GM21786 (cell line): ENCODE results near the gene EPRS1.

Experiments
- ATAC-seq: cut with Tn5 transposase; IDR thresholded peaks from one replicate; pipeline ENCODE4 v1.9.1; 2021; ENCODE audit not compliant: unreplicated experiment

The EPRS1 gene

DNA sequence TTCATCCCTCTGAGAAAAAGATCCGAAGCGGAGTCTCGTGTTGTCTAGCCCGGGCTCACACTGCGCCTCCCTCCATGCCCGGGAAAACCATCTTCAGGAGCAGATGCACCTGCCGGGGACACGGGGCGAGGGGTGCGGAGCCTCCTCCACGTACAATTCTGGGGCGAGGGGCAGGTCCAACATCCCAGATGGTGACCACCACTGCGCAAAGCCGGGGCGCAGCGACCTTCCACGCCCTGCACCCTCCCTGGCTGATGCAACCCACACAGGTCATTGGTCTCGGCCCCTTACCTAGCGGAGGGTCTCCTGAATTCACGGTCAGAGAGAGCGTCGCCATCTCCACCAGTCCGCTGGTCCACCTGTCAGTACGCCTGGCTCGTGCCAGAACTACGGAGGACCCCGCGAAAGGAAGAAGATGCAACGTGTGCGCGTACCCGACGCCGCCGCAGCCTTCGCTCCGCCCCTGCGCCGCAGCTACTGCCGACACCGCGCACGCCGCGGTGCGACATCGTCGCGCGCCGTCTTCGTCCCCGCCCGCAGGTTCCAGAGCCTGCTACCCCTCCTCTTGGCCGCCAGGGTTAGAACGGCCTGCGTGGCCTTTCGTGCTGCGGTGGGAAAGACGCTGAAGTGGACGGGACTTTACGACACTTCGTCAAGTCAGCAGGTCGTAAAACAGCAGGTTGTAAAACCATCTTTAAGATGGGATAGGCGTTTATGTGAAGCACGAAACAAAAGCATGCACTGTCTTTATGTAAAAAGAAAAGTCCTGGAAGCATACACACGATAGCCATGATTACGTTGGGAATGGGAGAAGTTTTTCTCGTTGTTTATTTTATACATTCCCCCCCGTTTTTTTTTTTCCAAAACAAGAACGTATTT is at the start of gene EPRS1:
Gene EPRS1, minus strand, starts transcription at position 454 of the 879 bp plus-strand sequence. Its CDS starts 117 bp downstream, at position 337.
- ATAC-seq = peak; percentile 98

DNA sequence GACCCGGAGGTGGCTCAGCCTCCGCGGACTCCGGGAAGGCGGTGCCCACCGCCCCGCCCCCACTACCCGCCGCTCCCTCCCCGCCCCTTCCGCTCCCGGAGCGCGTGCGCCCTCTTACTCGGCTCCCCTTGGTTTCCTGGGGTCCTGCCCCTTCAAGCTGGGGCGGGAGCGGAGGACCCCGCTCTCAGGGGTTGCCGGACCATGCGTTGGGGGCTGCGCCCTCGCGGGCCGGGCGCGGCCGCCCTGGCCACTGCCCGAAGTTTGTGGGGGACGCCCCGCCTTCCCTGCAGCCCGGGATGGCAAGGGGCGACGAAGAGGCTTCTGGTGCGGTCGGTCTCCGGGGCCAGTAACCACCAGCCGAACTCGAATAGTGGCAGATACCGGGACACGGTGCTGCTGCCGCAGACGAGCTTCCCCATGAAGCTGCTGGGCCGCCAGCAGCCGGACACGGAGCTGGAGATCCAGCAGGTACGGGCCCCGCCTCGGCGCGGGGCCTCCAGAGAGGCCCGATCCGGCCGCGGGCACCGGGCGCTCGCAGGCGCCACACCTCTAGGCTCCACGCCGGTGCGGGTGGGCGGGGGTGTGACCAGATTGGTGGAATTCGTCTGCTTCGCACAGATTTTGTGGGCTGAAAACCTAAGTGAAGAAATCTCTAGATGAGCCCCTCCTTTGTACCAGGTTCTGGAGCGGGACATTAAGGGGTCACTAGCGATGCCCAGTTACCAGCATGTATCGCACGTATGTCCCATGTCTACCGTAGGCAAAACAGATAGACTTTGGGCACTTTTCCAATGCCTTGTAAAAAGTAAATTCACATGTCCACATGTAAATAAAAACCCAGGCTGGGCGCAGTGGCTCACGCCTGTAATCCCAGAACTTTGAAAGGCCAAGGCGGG is 48.0 kb upstream of the EPRS1 start, which contains the start of gene IARS2:
Gene IARS2, plus strand, starts transcription at position 117 of the 896 bp plus-strand sequence. Its CDS starts 85 bp downstream, at position 202.
- ATAC-seq = peak; percentile 51

DNA sequence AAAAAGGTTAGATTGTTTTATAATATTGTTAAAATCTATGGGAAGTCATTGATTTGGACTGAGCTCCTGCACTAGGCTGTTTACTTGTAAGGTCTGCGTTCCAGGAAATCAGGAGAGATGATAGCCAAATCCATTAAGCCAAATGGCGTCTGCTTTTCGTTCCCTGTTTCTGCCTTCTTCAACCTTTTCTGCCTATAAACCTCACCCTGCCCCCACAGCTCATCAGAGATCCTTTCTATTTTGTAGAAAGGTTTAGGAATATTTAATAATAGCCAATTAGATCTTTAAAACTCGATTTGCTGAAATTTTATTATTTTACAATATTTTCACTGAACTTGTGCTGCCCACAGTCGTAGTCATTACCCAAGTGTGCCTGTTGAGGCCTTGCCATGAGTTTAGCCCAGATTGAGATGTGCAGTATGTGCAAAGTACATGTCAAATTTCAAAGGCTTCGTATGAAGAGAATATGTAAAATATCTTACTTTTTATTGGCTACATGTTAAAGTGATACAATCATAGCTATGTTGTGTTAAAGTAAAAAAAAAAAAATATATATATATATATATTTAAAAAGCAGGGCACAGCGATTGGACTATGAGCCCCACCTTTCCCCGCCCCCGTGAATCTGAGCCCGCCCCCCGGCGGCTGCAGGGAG is 47.2 kb upstream of the EPRS1 start:
- peak; percentile 11 for ATAC-seq

DNA sequence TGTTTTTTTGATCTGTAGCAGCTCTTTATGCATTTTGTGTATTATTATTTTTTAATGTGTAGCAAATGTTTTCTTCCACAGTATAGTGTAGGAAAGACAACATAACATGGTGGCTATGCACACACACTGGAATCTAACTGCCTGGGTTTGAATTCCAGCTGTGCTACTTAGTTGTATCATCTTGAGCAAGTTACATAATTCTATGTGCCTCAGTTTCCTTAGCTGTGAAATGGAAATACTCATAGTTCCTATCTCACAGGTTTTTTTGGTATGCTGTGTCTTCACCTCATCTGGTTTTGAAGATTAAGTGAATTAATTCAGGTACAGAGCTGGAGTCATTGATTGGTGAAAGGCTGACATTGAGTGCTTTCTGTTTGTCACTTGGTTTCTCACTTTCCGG is 46.4 kb upstream of the EPRS1 start:
- ATAC-seq = no peak

DNA sequence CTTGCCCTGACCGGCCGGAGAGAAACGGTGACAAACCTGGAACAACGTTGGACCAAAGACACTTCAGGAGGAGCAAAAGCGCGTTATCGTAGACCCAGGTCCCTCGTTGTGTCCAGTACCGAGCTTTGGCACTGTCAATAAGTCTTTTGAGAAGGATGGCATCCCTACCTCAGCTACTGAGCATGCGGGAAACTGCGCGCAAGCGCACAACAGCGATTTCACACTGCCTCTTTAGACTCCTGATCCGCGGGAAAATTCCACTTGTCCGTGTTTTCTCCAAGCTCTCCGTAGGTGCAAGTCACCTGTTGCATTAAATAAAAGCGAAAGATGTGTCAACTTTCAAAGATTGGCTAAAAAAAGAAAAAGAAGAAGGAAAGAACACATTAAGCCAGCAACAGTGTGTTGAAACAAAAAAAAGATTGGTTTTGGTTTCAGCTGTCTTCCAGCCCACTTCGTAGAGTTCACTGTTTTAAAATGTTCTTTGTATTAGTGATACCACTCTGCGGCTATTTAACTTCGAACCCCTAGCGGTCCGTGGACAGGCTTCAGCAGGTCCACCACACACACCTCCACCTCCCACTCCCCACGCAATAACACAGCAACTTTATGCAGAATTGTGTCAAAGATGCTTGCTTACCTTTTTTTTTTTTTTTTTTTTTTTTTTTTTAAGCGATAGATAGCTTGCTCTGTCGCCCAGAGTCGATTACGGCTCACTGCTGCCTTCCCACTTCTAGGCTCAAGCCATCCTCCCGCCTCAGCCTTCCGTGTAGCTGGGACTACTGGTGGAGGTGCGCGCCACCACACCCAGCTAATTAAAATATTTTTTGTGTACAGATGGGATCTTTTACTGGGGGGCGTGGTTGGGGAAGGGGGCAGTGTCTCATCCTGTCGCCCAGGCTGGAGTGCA is 43.6 kb upstream of the EPRS1 start, which contains the start of gene BPNT1:
Gene BPNT1, minus strand, starts transcription at position 139 of the 907 bp plus-strand sequence. CDS start 9,942 bp downstream, outside the sequence.
- ATAC-seq = peak; percentile 51

DNA sequence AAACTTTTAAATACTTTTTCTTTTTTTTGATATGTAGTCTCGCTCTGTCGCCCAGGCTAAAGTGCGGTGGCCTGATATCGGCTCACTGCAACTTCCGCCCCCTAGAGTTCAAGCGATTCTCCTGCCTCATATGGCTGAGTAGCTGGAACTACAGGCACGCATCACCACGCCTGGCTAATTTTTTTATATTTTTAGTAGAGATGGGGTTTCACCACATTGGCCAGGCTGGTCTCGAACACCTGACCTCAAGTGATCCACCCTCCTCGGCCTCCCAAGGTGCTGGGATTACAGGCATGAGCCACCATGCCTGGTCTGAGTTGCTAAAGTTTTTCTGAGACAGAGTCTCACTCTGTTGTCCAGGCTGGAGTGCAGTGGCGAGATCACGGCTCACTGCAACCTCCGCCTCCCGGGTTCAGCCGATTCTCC is 40.0 kb upstream of the EPRS1 start:
- ATAC-seq = peak; percentile 46

DNA sequence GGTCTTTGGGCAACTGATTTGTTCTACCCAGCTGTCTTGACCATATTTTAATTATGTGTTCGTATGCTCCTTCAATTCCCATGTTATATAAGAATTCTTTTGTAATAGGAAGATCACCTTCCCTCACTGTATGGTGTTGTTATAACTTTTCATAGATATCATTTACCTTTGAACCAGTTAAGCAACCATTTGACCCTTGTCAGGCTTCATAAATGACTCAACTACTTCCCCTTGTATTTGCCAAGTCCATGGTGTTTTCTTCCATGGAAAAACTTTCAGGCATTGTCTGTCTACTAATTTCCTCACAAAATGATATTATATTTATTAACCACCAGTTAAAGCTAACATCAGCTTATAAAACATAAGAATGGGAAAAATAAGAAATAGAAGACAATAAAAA is 38.2 kb upstream of the EPRS1 start:
- ATAC-seq = no peak

DNA sequence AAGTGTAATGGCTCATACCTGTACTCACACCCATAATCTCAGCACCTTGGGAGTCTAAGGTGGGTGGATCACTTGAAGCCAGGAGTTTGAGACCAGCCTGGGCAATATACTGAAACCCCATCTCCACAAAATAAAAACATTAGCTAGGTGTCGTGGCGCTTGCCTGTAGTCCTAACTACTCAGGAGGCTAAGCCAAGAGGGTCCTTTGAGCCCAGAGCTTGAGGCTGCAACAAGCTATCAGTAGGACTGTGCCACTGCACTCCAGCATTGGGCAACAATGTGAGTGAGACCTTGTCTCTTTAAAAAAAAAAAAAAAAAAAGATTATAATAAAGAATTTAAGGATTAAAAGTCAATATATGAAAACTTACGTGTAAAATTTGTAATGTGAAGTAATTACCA is 31.6 kb upstream of the EPRS1 start:
- no peak for ATAC-seq

DNA sequence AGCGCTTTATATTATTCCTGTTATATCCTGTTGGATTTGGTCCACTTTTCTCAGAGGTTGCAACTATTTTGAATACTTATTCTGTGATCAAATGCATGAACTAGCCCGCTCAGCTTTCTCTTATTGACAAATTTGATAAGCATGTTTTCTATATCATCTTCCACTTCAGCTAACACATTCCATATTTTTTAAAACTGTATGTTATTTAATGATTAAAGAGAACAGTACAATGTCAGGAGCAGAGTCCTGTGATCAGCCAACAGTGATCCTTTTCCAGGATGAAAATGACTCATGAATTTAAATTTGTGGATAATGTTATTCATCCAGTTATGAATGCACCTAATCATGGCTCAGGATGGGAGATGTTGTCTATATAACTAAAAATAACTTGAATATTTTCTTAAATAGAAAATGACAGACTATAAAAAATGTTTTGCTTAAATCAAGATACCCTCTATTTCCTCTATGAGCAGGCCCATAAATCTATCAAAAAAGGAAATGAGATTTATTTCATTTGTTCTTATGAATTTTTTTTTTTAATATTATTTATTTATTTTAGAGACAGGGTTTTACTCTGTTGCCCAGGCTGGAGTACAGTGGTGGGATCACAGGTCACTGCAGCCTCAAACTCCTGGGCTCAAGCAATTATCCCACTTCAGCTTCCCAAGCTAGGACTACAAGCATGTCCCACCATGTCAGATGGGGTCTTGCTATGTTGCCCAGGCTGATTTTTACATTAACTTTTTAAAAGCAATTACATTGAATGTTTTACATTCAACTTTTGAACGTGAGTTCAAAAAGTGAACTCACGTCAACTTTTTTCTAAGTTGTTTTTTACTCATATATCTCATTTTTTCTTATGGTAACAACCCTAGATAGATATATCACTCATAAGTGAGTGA is 30.8 kb upstream of the EPRS1 start:
- ATAC-seq = no peak

DNA sequence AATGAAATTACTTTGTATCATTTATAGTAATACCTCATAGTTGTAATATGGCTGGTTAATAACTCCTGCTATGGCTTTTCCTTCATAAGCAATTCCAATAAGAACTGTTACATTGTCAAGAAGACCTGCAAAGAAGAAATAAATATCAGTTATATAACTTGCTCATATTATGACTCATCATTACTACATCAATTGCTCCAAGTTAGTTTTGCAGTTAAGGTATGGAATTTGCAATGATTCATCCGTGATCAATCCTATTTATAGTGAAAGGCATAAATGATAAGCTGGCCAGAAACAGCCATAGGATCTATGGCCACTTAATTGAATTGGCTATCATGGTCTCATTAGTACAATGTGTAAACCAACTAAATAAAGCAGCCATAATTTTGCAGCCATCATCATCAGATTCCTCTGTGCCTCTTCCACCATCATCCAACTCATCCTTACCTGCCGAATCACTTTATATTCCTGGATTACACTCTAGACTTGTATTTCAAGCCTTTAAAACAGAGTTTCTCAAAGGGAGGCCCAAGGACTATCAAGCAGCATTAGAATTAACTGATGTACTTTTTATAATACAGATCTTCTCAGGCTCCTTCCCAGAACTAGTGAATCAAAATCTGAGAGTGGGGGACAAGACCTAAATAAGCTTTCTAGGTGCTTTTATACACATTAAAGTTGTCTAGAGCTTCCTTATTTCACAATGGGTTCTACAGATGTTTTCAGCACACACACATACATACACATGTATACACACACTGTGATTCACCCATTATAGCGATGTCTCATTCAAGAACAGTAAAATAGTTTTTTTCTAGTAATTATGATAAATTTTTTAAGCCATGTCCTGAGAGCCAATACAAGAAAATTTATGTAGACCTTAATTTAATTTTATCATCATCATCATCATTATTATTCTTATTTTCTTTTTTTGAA is 21.2 kb upstream of the EPRS1 start:
- ATAC-seq = no peak

DNA sequence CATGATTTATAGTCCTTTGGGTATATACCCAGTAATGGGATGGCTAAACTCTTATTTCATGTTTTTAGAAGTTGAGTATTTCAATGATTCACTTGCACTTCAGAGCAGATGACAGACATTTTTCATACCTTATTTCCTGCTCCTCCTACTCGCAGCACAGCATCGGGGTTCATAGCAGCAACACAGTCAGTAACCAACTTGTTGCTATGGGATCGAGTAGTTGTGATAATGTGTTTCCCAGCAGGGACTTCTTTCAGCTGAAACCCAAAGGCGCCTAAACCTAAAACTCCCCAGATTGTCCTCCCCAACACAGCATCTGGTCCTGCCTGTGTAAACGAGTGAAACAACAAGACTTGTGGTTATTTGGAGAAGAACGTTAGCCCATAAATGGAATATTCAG is 16.3 kb upstream of the EPRS1 start:
- no peak for ATAC-seq

DNA sequence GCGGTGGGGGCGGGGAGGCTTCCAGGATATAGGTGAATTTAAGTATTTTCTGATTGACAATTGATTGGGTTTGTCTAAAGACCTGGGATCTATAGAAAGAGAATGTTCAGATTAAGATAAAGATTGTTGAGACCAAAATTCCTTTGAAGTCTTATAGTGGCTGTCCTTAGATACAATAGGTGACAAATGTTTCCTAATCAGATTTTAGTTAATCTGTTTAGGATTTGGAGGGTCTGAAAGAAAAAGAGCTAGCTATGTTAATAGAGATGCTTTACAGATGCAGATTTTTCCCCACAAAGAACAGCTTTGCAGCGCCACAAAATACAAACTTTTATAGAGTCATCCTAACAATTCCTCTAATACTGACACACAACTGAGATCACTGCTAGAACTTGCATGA is 14.6 kb upstream of the EPRS1 start:
- ATAC-seq = no peak

DNA sequence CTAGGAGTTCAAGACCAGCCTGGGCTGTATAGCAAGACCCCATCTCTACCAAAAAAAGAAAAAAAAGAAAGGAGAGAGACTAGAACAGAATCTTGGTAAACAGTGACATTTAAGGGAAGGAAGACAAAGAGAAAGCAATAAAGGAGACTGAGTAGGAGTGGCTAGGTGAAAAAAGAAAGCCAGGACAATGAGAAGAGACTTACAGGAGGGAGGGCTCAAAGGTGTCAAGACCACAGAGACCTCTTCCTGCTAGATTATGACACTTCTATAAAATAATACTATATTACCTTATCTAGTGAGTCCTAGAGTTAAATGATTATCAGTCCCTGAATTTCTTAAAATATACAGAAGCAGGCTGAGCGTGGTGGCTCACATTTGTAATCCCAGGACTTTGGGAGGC is 10.1 kb upstream of the EPRS1 start:
- no peak for ATAC-seq

DNA sequence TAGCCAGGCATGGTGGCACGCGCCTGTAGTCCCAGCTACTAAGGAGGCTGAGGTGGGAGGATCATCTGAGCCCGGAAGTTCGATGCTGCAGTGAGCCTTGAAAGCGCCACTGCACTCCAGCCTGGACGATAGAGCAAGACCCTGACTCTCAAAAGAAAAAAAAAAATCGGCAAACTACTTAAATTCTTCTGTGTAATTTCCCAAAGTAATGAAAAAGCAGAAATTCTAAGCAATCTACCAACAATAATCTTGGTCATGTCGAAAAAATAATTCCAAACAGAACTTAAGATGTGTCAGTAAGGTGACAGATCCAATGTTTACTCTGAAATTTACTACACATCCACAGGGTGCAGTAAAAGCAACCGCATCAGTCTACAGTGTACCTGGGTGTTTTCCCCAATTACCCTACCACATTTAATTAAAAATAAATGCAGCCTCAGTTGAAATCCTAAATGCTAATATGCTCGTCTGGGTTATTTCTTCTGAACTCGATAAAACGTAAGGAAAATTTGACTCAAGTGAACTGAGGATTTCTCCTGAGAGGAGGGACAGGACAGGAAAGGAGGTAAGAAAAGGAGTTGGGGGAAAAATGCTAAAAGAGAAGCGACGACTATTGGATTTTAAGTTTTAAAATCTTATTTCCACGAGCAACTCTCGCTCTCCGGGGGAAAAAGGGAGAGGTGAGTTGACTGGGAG is 801 bp downstream of the EPRS1 start:
- peak; percentile 19 for ATAC-seq

DNA sequence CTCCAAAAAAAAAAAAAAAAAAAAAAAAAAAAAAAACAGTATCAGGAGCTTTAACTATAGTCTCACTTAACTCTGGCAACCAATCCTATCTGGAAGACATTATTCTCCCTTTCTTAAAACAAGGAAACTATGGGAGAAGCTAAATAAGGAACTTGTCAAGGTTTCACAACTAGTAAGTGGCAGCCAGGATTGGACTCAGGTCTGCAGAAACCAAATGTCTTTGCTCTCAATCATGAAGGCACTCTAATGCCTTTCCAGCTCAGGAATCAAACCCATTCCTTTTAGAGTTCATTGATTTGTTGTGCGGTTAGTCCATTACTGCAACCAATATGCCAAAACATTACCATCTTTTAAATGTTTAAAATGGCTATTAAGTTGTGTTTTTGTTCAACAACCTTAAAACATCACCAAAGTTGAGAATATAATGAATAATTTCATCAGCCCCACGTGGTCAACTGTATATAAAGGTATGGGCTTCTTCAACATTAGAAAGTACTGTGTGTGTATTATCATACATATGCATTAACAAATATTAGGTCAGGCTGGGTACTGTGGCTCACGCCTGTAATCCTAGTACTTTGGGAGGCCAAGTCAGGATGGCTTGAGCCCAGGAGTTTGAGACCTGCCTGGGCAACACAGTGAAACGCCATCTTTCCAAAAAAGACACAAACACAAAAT is 1.5 kb downstream of the EPRS1 start:
- no peak for ATAC-seq

DNA sequence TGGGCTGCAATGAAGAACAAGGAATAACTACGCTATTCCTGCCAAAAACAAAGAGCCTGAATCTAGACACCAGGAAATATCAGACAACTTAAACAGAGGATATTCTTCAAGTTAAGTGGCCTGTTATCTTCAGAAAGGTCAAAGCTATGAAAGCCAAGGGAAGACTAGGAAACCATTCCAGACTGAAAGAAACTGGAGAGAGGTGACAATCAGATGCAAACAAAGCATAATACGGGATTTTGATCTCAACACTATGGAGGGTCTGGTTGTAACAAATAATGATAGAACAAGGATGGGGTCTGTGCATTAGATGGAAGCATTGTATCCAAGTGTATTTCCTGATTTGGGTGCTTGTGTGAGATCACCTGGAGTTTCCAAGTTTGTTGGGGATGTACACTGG is 2.7 kb downstream of the EPRS1 start:
- no peak for ATAC-seq
